ENCODE results near the gene MARCHF10. TPM values are rescaled to one million over a fixed set of nuclear protein-coding genes. Genes with fewer than 3 reads are reported as not detected.

MARCHF10 gene
- total RNA-seq, 4 donors from 2014 or later = 2.1 TPM; not detected in 3

GRCh38 chr17:62823111-62823893, 15.2 kb upstream of the MARCHF10 start:
- Histone ChIP-seq H3K4me1 (peaks cover 0 to 9% (median 0%) of the 10 kb centered on the region in 4 donors), H3K4me3 (no peak overlapping the region), H3K36me3 (no peaks in the 10 kb centered on the region), H3K27ac (no peak overlapping the region), H3K9me3 (no peaks in the 10 kb centered on the region), H3K27me3 (no peaks in the 10 kb centered on the region)
- in situ Hi-C loops (cut with MboI; ENCODE audit: low pct_ligation_motif_present in 1 of 4, low pct_unique_long_range_greater_than_20kb in 1 of 4, low sequenced_read_pairs in 3 of 4) (no loop called here), intact Hi-C loops (cut with DNase I; ENCODE audit: low total_unique reads) (no loop called here)
- no peak for DNase-seq
- TF ChIP-seq CTCF (IDR thresholded peaks at IDR 0.05) = no peak
- TF ChIP-seq EP300 (IDR thresholded peaks at IDR 0.05; ENCODE audit: low read depth) = no peak
- no peak for TF ChIP-seq POLR2A (IDR thresholded peaks at IDR 0.05)
- TF ChIP-seq POLR2AphosphoS5 (IDR thresholded peaks at IDR 0.05) = no peak
- WGBS, 2 donors (ENCODE audit: low coverage in 1 of 2) = 83 to 91% methylated on average over 4 to 8 of the region's 8 CpGs

DNA sequence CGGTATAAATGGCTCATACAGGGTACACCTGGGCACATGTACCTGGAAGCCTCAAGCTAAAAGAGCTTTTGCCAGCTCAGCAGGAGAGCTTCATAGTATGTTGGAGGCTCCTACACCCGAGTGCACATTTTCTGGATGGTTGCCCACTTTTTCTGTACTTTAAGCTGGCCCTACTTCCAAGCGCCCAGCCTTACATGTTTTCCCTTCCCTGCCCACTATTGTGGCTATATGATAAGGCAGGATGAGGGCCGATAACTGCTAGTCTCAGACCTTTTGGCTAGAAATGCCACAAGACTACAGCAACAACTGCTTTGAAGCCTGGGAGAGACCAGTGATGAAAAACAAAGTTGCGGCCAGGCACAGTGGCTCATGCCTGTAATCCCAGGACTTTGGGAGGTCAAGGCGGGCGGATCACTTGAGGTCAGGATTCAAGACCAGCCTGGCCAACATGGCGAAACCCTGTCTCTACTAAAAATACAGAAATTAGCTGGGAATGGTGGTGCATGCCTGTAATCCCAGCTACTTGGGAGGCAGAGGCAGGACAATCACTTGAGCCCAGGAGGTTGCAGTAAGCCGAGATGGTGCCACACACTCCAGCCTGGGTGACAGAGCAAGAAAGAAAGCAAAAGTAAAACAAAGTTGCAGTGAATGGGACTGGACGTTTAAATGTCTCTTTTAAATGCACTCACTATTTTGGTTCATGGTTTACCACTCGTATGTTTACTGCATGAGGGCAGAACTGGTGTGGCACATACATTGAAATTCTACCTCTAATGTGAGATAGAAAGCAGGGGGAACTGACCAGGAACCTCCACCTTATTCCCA, 14.2 kb upstream of the MARCHF10 start:
- intact Hi-C loops (cut with DNase I; ENCODE audit: low total_unique reads) = no loop called here
- TF ChIP-seq POLR2A (IDR thresholded peaks at IDR 0.05) = no peak
- TF ChIP-seq CTCF (IDR thresholded peaks at IDR 0.05) = no peak
- no peak for TF ChIP-seq POLR2AphosphoS5 (IDR thresholded peaks at IDR 0.05)
- TF ChIP-seq EP300 (IDR thresholded peaks at IDR 0.05; ENCODE audit: low read depth) = no peak
- H3K4me1 ChIP-seq = peaks cover 0 to 4% (median 0%) of the 10 kb centered on the region in 4 donors
- H3K4me3 ChIP-seq = no peak overlapping the region
- 61 to 80% methylated on average over 7 to 11 of the region's 11 CpGs for WGBS, 2 donors (ENCODE audit: low coverage in 1 of 2)
- H3K27ac ChIP-seq = no peak overlapping the region
- no peaks in the 10 kb centered on the region for H3K36me3 ChIP-seq
- no peaks in the 10 kb centered on the region for H3K27me3 ChIP-seq
- in situ Hi-C loops (cut with MboI; ENCODE audit: low pct_ligation_motif_present in 1 of 4, low pct_unique_long_range_greater_than_20kb in 1 of 4, low sequenced_read_pairs in 3 of 4) = no loop called here
- no peak for DNase-seq
- no peaks in the 10 kb centered on the region for H3K9me3 ChIP-seq

- 84 to 85% methylated on average over 9 to 15 of the region's 15 CpGs for WGBS, 2 donors (ENCODE audit: low coverage in 1 of 2)
- Histone ChIP-seq H3K27ac (no peak overlapping the region), H3K4me1 (peaks cover 0 to 4% (median 0%) of the 10 kb centered on the region in 4 donors), H3K4me3 (no peak overlapping the region), H3K27me3 (no peaks in the 10 kb centered on the region), H3K36me3 (no peaks in the 10 kb centered on the region), H3K9me3 (no peaks in the 10 kb centered on the region)
- in situ Hi-C loops (cut with MboI; ENCODE audit: low pct_ligation_motif_present in 1 of 4, low pct_unique_long_range_greater_than_20kb in 1 of 4, low sequenced_read_pairs in 3 of 4) (no loop called here), intact Hi-C loops (cut with DNase I; ENCODE audit: low total_unique reads) (no loop called here)
- TF ChIP-seq POLR2A (IDR thresholded peaks at IDR 0.05) (no peak), POLR2AphosphoS5 (IDR thresholded peaks at IDR 0.05) (no peak), EP300 (IDR thresholded peaks at IDR 0.05; ENCODE audit: low read depth) (no peak), CTCF (IDR thresholded peaks at IDR 0.05) (no peak)
- DNase-seq = no peak
Observed at GRCh38 chr17:62821189-62822079, 13.3 kb upstream of the MARCHF10 start.

Measured in transverse colon (tissue), 4 donors.